HL-60 (cell line): ENCODE data around the gene DNMT3A.

Source experiments
- DNase-seq, 2 experiments: peaks; one replicate each; pipeline ENCODE4 v3.0.0-alpha.2; 2010 to 2020; ENCODE audit warnings: low read depth in 1 of 2, low spot score in 1 of 2
- H3K27ac ChIP-seq: fragments of 250-450 bp; sonication (Bioruptor Pico); replicated peaks from 2 replicates; pipeline ENCODE4 v1.5.1; 2020; ENCODE audit warnings: mild to moderate bottlenecking, moderate library complexity
- H3K27me3 ChIP-seq: fragments of 250-450 bp; sonication (Bioruptor Pico); 2 replicates; pipeline ENCODE4 v1.5.1; 2021; ENCODE audit warnings: mild to moderate bottlenecking, moderate library complexity; ENCODE audit not compliant: insufficient read depth, poor library complexity, severe bottlenecking
- H3K4me3 ChIP-seq: replicated peaks from 2 replicates; pipeline ENCODE4 v1.5.1; 2011; ENCODE audit warnings: mild to moderate bottlenecking, control low read depth, low read length; ENCODE audit not compliant: insufficient read depth
- CTCF ChIP-seq: IDR thresholded peaks from one replicate; pipeline ENCODE4 v1.5.1; 2011; ENCODE audit warnings: low read length, control low read depth, inconsistent platforms; ENCODE audit not compliant: insufficient read depth
- GABPA ChIP-seq: IDR thresholded peaks from 2 replicates; pipeline ENCODE4 v1.6.1; 2012; ENCODE audit warnings: low read depth
- POLR2AphosphoS5 ChIP-seq: IDR thresholded peaks from 2 replicates; pipeline ENCODE4 v1.6.1; 2012; ENCODE audit warnings: low read depth
- REST ChIP-seq: IDR thresholded peaks from 2 replicates; pipeline ENCODE4 v1.6.1; 2012; ENCODE audit warnings: low read depth; ENCODE audit not compliant: insufficient replicate concordance
- SPI1 ChIP-seq: IDR thresholded peaks from 2 replicates; pipeline ENCODE4 v1.6.1; 2012; ENCODE audit warnings: low read depth, mild to moderate bottlenecking, borderline replicate concordance

Gene DNMT3A

GRCh38 chr2:25241452-25241851 lies 100.3 kb downstream of the DNMT3A start:
- DNase-seq, result no peak
- TF ChIP-seq POLR2AphosphoS5 (no peak), SPI1 (no peak), REST (no peak), CTCF (no peak), GABPA (no peak)
- no peak overlapping the region for H3K27ac ChIP-seq
- H3K4me3 ChIP-seq, result no peak overlapping the region
- no peaks in the 10 kb centered on the region for H3K27me3 ChIP-seq

- TF ChIP-seq CTCF (no peak), REST (no peak), SPI1 (no peak), POLR2AphosphoS5 (no peak), GABPA (no peak)
- no peak overlapping the region for H3K27ac ChIP-seq
- no peak for DNase-seq
- no peaks in the 10 kb centered on the region for H3K27me3 ChIP-seq
- H3K4me3 ChIP-seq, result no peak overlapping the region
These were observed 101.1 kb downstream of the DNMT3A start for GRCh38 chr2:25240636-25241035.

- H3K4me3 ChIP-seq, result no peak overlapping the region
- TF ChIP-seq POLR2AphosphoS5, result no peak
- no peak for DNase-seq
- no peak overlapping the region for H3K27ac ChIP-seq
- H3K27me3 ChIP-seq, result no peaks in the 10 kb centered on the region
These were observed 102.8 kb downstream of the DNMT3A start for GRCh38 chr2:25238920-25239319.

- no peak for TF ChIP-seq SPI1
- no peak for TF ChIP-seq GABPA
- no peak for TF ChIP-seq REST
- no peak for TF ChIP-seq CTCF
- no peak for TF ChIP-seq POLR2AphosphoS5
These were observed 104.0 kb downstream of the DNMT3A start for GRCh38 chr2:25237764-25238163.

More at GRCh38 chr2:25237764-25238163, 104.0 kb downstream of the DNMT3A start:
- H3K27me3 ChIP-seq, result no peaks in the 10 kb centered on the region
- H3K4me3 ChIP-seq, result no peak overlapping the region
- DNase-seq, result no peak
- H3K27ac ChIP-seq, result no peak overlapping the region
